Natural killer cell (primary cell): Measurements from ENCODE around the gene DIP2C. TPM values are rescaled to one million over a fixed set of nuclear protein-coding genes. Genes with fewer than 3 reads are reported as not detected.

Experiments
- ATAC-seq, 3 donors: fragments of 150-1000 bp in 2 of 3; fragments of 200-7000 bp in 1 of 3; cut with Tn5 transposase; 1 replicate in 1 of 3; 2 replicates in 2 of 3; pipeline ENCODE4 v1.10.0; 2021; ENCODE audit warnings: mild to moderate bottlenecking in 2 of 3, moderate library complexity in 2 of 3
- DNase-seq, 2 donors: peaks; one replicate each; pipeline versions ENCODE4 v3.0.0 to v3.0.0-alpha.2; 2013 to 2021; ENCODE audit warnings: mixed read lengths in 1 of 2
- H3K27ac ChIP-seq: one replicate; pipeline ENCODE4 v1.5.1; 2013; ENCODE audit warnings: mild to moderate bottlenecking, low read length
- H3K27me3 ChIP-seq: one replicate; pipeline ENCODE4 v1.6.1; 2013; ENCODE audit warnings: low read length; ENCODE audit not compliant: control insufficient read depth, insufficient read depth
- H3K36me3 ChIP-seq: one replicate; pipeline ENCODE4 v1.6.1; 2013; ENCODE audit warnings: low read length; ENCODE audit not compliant: control insufficient read depth, insufficient read depth
- H3K4me1 ChIP-seq: one replicate; pipeline ENCODE4 v1.6.1; 2013; ENCODE audit warnings: low read length; ENCODE audit not compliant: control insufficient read depth, insufficient read depth
- H3K4me3 ChIP-seq: one replicate; pipeline ENCODE4 v1.5.1; 2013; ENCODE audit warnings: low read length
- H3K9me3 ChIP-seq: one replicate; pipeline ENCODE4 v1.6.1; 2013; ENCODE audit warnings: low read length; ENCODE audit not compliant: control insufficient read depth, insufficient read depth
- H3K27ac Mint-ChIP-seq, 2 donors: one replicate each; pipeline ENCODE4 v1.8.0; 2022; ENCODE audit warnings: mild to moderate bottlenecking in 2 of 2, mixed read lengths in 2 of 2, moderate library complexity in 1 of 2
- H3K27me3 Mint-ChIP-seq, 2 donors: one replicate each; pipeline ENCODE4 v1.8.0; 2022; ENCODE audit warnings: low read depth in 2 of 2, mixed read lengths in 2 of 2
- H3K36me3 Mint-ChIP-seq: one replicate; pipeline ENCODE4 v1.8.0; 2022; ENCODE audit warnings: mixed read lengths
- H3K4me1 Mint-ChIP-seq, 2 donors: one replicate each; pipeline ENCODE4 v1.8.0; 2022; ENCODE audit warnings: mixed read lengths in 2 of 2
- H3K4me3 Mint-ChIP-seq: one replicate; pipeline ENCODE4 v1.8.0; 2022; ENCODE audit warnings: mild to moderate bottlenecking, moderate library complexity, mixed read lengths
- H3K9me3 Mint-ChIP-seq, 2 donors: one replicate each; pipeline ENCODE4 v1.8.0; 2022; ENCODE audit warnings: mixed read lengths in 2 of 2
- WGBS: methylation state at CpG from one replicate; pipeline ENCODE4 v1.1.7; 2013; ENCODE audit warnings: missing lambda C conversion rate; ENCODE audit not compliant: insufficient coverage; 5-methylcytosine and 5-hydroxymethylcytosine counted together
- intact Hi-C: fragments of 100-400 bp; cut with micrococcal nuclease; formaldehyde crosslinking; loops from one replicate; pipeline ENCODE4 v1.14.2; 2022
- total RNA-seq, 4 donors: library from RNA; stranded (reverse); fragments of 120-200 nt in 1 of 4; gene quantifications; one replicate each; pipeline versions ENCODE4 v1.2.3 to v1.2.4, GENCODE V29; 2013 to 2022
- TF ChIP-seq, protein P1 (sequence below): fragments of 200-600 bp; IDR thresholded peaks from one replicate; pipeline ENCODE4 v1.8.0; 2022; ENCODE audit warnings: antibody characterized with exemption

DIP2C gene
- total RNA-seq, 3 donors from 2014 or later (not counting 1 experiment from before 2014, with no cell fraction given), result 1.5 to 5.8 (median 3.8) TPM

DNA sequence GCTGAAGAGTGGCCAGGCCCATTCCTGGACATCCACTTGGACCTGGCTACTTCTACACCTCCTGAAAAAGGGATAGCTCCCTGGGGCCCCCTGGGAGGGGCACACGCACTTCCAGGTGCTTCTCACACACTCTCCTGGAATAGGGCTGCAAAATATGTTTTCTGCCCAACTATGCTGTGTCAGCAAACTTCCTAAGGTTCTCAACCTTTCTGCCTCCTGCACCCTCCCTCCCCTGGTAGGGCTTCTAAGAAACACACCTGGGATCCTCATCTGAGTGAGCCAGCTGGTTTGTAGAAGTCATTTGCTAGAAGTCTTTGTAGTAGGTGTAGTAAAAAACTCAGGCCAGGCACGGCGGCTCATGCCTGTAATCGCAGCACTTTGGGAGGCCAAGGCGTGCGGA is 417.7 kb downstream of the DIP2C start:
- TF ChIP-seq, protein P1, sequence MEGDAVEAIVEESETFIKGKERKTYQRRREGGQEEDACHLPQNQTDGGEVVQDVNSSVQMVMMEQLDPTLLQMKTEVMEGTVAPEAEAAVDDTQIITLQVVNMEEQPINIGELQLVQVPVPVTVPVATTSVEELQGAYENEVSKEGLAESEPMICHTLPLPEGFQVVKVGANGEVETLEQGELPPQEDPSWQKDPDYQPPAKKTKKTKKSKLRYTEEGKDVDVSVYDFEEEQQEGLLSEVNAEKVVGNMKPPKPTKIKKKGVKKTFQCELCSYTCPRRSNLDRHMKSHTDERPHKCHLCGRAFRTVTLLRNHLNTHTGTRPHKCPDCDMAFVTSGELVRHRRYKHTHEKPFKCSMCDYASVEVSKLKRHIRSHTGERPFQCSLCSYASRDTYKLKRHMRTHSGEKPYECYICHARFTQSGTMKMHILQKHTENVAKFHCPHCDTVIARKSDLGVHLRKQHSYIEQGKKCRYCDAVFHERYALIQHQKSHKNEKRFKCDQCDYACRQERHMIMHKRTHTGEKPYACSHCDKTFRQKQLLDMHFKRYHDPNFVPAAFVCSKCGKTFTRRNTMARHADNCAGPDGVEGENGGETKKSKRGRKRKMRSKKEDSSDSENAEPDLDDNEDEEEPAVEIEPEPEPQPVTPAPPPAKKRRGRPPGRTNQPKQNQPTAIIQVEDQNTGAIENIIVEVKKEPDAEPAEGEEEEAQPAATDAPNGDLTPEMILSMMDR, result no peak
- DNase-seq (no peak), ATAC-seq (no peak)
- Mint-ChIP-seq H3K27ac (no peak overlapping the region), H3K4me1 (no peaks in the 10 kb centered on the region), H3K27me3 (no peaks in the 10 kb centered on the region), H3K4me3 (no peak overlapping the region), H3K9me3 (no peaks in the 10 kb centered on the region), H3K36me3 (no peaks in the 10 kb centered on the region)
- H3K4me3 ChIP-seq, result no peak overlapping the region
- intact Hi-C loops, result no loop called here
- WGBS, result 93% methylated on average over 6 of the region's 6 CpGs
- H3K27ac ChIP-seq, result no peak overlapping the region
- H3K27me3 ChIP-seq, result no peaks in the 10 kb centered on the region
- no peaks in the 10 kb centered on the region for H3K9me3 ChIP-seq
- no peaks in the 10 kb centered on the region for H3K36me3 ChIP-seq
- no peaks in the 10 kb centered on the region for H3K4me1 ChIP-seq

DNA sequence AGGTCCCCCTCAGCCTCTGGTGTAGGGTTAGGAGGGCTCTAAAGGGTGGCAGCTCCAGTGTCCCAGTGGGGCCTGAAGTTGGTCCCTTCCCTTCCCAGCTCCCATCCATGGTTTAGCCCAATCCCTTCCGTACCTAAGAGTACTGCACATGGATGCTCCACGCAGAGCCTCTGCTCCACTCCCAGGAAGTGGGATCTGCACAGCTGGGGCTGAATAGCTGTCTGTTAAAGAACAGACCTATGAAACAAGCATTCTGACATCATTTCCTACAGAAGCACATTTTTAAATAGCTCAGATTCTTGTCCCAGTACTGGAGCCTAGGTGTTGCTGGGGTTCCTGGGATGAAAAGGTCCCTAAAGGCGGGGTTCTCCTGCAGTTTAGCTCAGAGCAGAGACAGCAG is 418.3 kb downstream of the DIP2C start:
- TF ChIP-seq, protein P1, result no peak
- Mint-ChIP-seq H3K27ac (no peak overlapping the region), H3K4me3 (no peak overlapping the region), H3K4me1 (no peaks in the 10 kb centered on the region), H3K36me3 (no peaks in the 10 kb centered on the region), H3K27me3 (no peaks in the 10 kb centered on the region), H3K9me3 (no peaks in the 10 kb centered on the region)
- H3K9me3 ChIP-seq, result no peaks in the 10 kb centered on the region
- DNase-seq, result no peak
- ATAC-seq, result no peak
- H3K36me3 ChIP-seq, result no peaks in the 10 kb centered on the region
- H3K27me3 ChIP-seq, result no peaks in the 10 kb centered on the region
- no peak overlapping the region for H3K27ac ChIP-seq
- intact Hi-C loops, result no loop called here
- WGBS, result 85% methylated on average over 3 of the region's 3 CpGs
- no peak overlapping the region for H3K4me3 ChIP-seq
- no peaks in the 10 kb centered on the region for H3K4me1 ChIP-seq

DNA sequence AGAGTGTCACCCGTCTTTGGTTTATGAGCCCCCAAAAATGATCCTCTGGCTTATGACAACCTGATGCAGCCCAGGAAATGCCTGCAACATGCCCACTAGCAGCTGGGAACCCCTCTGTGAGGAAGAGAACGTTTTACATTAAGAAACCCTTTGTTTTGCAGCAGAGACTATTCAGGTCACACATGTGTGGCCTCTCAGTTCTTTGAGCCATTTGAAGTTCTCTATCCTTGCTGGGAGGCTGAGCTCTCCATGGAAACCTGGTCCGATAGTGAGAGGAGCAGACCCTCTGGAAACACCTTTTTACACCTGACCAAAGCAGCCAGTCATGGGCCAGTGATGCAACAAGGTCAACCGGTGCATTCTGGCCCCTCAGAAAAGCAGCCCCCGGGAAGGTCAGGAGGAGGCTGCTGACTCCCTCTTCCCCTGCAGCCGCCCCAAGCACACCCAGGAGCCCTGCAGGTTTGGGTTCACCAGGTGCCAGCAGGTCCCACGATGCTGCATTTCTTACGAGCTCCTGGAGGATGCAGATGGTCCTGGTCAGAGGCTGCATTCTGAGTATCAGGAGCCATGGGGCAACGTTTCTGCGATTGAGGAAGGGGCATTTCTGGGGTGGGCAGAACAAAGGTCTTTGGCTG is 419.9 kb downstream of the DIP2C start:
- Histone ChIP-seq H3K4me3 (no peak overlapping the region), H3K27ac (no peak overlapping the region), H3K4me1 (no peaks in the 10 kb centered on the region), H3K27me3 (no peaks in the 10 kb centered on the region), H3K36me3 (no peaks in the 10 kb centered on the region), H3K9me3 (no peaks in the 10 kb centered on the region)
- 83% methylated on average over 10 of the region's 10 CpGs for WGBS
- no peak for DNase-seq
- no peak for ATAC-seq
- TF ChIP-seq, protein P1, result no peak
- no peaks in the 10 kb centered on the region for H3K27me3 Mint-ChIP-seq
- intact Hi-C loops, result no loop called here
- H3K36me3 Mint-ChIP-seq, result no peaks in the 10 kb centered on the region
- H3K9me3 Mint-ChIP-seq, result no peaks in the 10 kb centered on the region
- no peak overlapping the region for H3K27ac Mint-ChIP-seq
- H3K4me1 Mint-ChIP-seq, result peaks cover 5 to 6% of the 10 kb centered on the region in 2 donors
- H3K4me3 Mint-ChIP-seq, result no peak overlapping the region

DNA sequence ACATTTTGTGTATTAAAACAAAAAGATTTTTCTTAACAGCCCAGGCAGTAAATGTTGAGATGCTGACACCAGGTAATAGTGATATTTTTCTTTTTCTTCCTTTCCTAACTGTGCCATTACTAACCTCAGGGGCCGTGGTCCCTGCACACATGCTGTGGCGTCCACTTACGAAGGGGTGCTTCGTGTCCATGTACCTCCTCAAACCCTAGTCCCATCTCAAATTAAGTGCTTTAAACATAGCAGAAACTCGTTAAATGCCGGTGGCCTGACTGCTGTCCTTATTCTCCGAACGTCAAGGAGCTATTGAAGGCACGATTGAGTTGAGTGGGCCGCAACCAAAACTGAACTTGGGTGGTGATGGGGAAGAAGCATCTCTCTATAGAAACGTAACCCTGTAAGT is 421.8 kb downstream of the DIP2C start:
- intact Hi-C loops, result no loop called here
- H3K9me3 Mint-ChIP-seq, result no peaks in the 10 kb centered on the region
- DNase-seq (no peak), ATAC-seq (no peak)
- 94% methylated on average over 7 of the region's 11 CpGs for WGBS
- H3K27ac Mint-ChIP-seq, result no peak overlapping the region
- TF ChIP-seq, protein P1, result no peak
- Histone ChIP-seq H3K27ac (no peak overlapping the region), H3K9me3 (no peaks in the 10 kb centered on the region), H3K36me3 (no peaks in the 10 kb centered on the region), H3K4me3 (no peak overlapping the region), H3K27me3 (no peaks in the 10 kb centered on the region), H3K4me1 (no peaks in the 10 kb centered on the region)
- no peaks in the 10 kb centered on the region for H3K36me3 Mint-ChIP-seq
- no peak overlapping the region for H3K4me3 Mint-ChIP-seq
- peaks cover 0 to 9% of the 10 kb centered on the region in 2 donors for H3K27me3 Mint-ChIP-seq
- H3K4me1 Mint-ChIP-seq, result peaks cover 5 to 6% of the 10 kb centered on the region in 2 donors
